ENCODE results near the gene ERVMER34-1.

The ERVMER34-1 gene

DNA sequence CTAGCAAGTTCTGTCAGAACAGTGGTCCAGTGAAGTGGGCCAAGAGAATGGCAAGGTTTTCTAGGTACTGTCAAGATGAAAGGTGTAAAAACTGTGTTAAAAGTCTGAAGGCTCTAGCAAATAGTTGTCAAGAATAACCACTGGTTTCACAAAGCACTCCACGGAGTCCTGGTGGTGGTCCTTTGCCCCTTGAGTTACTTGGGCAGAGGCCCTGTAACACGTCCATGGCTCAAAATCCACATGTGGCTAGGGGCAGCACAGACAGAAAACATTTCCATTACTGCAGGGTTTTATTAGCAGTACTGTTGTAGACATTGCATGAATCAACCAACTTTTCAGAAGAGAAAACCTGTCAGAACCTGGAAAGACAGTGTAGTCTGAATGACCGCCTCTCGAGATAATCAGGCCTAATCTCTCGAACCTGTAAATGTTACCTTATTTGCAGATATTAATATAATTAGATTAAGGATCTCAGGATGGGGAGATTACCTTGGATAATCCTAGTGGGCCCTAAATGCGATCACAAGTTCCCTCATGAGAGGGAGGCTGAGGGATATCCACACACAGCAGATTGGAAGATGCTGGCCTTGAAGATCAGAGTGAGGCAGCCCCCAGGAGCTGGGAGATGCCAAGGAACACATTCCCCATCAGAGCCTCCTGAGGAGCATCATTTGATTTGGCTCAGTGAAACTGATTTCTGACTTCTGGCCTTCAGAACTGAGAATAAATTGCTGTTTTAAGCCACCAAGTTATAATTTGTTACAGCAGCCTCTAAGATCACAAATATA is 34.7 kb downstream of the ERVMER34-1 start:
- no peak for DNase-seq

- DNase-seq, result no peak
Measured at GRCh38 chr4:52715914-52716313, 35.3 kb downstream of the ERVMER34-1 start.

- no peak for DNase-seq
Measured at GRCh38 chr4:52715255-52715897, 35.8 kb downstream of the ERVMER34-1 start.

- DNase-seq, result no peak
Measured at GRCh38 chr4:52714597-52715254, 36.5 kb downstream of the ERVMER34-1 start.

DNA sequence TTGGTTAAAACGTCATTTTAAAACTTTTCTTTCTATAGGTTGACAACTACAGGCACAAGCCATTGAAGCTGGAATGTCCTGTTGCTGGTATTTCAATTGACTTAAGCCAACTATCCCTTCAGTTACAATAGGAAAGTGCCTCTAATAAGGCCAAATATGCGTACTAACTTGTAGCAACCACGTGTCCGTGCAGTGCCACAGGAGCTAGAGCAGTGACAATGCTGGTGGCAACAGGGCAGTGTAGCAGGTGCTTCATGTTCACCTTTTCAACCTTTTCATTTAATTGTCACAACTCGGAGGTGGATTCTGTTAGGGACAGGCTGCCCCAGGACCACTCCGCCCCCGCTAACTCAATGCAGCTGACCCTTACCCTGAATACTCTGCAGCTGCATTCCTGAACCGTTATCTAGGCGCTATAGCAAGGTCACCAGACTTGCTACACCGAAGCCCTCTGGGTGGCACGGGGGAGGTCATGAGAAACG is 37.7 kb downstream of the ERVMER34-1 start:
- DNase-seq, result no peak

- peak; percentile 85 for DNase-seq
Measured at GRCh38 chr4:52712251-52713130, 38.7 kb downstream of the ERVMER34-1 start.

GRCh38 chr4:52711834-52712250 is 39.4 kb downstream of the ERVMER34-1 start:
- DNase-seq, result no peak

GRCh38 chr4:52711272-52711671 is 40.0 kb downstream of the ERVMER34-1 start:
- no peak for DNase-seq

DNA sequence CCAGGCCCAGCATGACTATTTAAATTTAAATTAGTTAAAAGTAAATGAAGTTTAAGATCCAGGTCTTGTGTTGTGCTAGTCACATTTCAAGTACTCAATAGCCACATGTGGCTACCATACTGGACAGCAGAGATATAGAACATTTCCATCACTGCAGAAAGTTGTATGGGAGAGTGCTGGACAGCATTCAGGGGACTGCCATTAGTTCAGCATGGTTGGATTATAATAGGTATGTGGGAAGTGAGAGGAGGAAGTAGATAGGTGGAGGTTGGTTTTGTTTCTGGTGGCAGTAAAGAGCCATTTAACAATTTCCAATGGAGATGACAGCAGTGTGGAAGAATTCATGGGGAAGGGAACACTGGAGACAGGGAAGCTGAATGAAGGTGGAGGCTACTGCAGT is 42.1 kb downstream of the ERVMER34-1 start:
- DNase-seq, result no peak

GRCh38 chr4:52704661-52705060 is 46.6 kb downstream of the ERVMER34-1 start:
- DNase-seq, result no peak

DNA sequence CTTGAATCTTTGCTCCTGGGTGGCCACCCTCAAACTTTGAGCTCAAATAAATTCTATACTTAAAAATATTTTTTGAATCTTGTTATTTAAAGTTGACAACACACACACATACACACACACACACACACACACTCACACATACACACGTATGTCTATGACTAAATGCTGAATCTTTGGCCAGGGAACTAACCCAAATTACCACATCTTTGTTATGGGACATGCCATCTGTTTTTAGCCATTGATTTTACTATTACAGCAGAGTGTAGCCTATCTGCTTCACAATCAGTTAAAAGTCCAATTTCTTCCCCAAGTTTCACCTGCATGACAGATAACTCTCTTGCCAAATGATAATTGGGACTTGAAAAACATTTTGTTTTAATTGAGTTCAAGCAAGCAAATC is 47.1 kb downstream of the ERVMER34-1 start:
- no peak for DNase-seq

- DNase-seq, result no peak
Measured at GRCh38 chr4:52701207-52701606, 50.0 kb downstream of the ERVMER34-1 start.

- DNase-seq, result no peak
Measured at GRCh38 chr4:52694936-52695335, 56.3 kb downstream of the ERVMER34-1 start.

- DNase-seq, result no peak
Measured at GRCh38 chr4:52693492-52693891, 57.7 kb downstream of the ERVMER34-1 start.
